Measurements from ENCODE around the gene GPRIN3. TPM values are rescaled to one million over a fixed set of nuclear protein-coding genes. Genes with fewer than 3 reads are reported as not detected.
A peak's percentile ranks its signal among the peaks of the same experiment; 100 is the strongest.

GPRIN3 gene
- total RNA-seq = 10 to 100 TPM; 46.4 TPM
- 38.3 TPM for polyA plus RNA-seq (2013, experiment 1 of 2)
- polyA plus RNA-seq (2013, experiment 2 of 2) = 43.5 TPM
- total RNA-seq = 31.2 to 1,025 (median 198) reads per million in 172 experiments

DNA sequence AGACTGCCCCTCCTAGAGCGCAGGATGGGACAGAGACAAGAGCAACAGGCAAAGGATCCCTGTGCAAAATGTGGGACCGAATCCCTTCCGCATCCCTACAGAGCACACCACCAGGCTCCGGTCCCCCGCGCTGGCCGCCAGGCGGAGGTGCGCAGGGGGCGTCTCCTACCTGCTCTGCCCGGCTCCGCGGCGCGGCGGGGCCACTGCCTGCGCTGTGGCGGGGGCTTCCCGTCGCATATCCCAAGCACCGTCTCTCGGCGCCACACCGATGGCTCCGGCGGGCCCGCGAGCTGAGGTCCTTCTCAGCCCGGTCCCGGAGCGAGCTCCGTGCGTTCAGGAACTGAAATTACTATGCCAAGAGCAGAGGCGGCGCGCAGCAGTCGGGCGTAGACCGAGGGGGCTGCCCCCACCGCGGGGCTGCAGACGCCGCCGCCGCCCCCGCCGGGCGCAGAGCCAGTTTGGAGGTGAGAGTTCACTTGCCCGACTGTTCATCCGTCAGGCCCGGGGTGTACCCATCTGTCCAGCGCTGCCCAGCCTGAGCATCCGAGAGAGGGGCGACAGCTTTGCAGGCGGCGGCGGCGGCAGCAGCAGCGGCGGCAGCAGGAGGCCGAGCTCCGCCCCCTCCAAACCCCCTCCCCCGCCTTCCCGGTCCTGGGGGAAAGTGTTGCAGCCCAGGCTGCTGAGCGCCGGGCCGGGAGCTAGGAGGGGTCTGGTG, at the start of gene GPRIN3:
GPRIN3 (minus strand) TSS at position 355 of the 715 bp plus-strand sequence. CDS start 57,690 bp downstream, outside the sequence.
- ATAC-seq (ENCODE audit: poor library complexity) (peak; percentile 66), DNase-seq (peak; percentile 45 to 88 (median 63))
- Histone ChIP-seq H3K4me3 (ENCODE audit: low read length) (peak within 1 kb of the TSS; percentile 93), H3K27ac (ENCODE audit: low read depth in 1 of 2, low read length in 2 of 2) (peak within 1 kb of the TSS; percentile 73 to 88), H3K36me3 (ENCODE audit: insufficient read depth, low read length) (no peaks in the 10 kb centered on the region), H3K27me3 (ENCODE audit: control insufficient read depth in 1 of 2, insufficient read depth in 2 of 2, low read length in 2 of 2) (no peaks in the 10 kb centered on the region), H3K4me1 (ENCODE audit: insufficient read depth, low read length) (peaks cover 26% of the 10 kb centered on the region), H3K9me3 (ENCODE audit: control insufficient read depth in 1 of 2, insufficient read depth in 1 of 2, low read length in 2 of 2) (no peaks in the 10 kb centered on the region)
- peaks cover 21% of the 10 kb centered on the region for H3K36me3 Mint-ChIP-seq (ENCODE audit: low read depth)
- peak within 1 kb of the TSS; percentile 95 for H3K4me3 Mint-ChIP-seq
- peak within 1 kb of the TSS; percentile 92 for H3K27ac Mint-ChIP-seq
- no peaks in the 10 kb centered on the region for H3K9me3 Mint-ChIP-seq
- no peaks in the 10 kb centered on the region for H3K27me3 Mint-ChIP-seq
- peaks cover 67% of the 10 kb centered on the region for H3K4me1 Mint-ChIP-seq (ENCODE audit: low read depth)
- ChIA-PET CTCF (interaction anchor here (0.7 to 2.0 kb wide), 11 partner anchors 8 to 81 kb away, joined by 3 to 8 read pairs (median 4); no protein-coding TSS in a partner anchor), POLR2A (interaction anchor here (0.6 to 2.9 kb wide), 13 partner anchors 9 to 715 kb away, joined by 3 to 45 read pairs (median 5); no protein-coding TSS in a partner anchor)
- TF ChIP-seq, protein P1, sequence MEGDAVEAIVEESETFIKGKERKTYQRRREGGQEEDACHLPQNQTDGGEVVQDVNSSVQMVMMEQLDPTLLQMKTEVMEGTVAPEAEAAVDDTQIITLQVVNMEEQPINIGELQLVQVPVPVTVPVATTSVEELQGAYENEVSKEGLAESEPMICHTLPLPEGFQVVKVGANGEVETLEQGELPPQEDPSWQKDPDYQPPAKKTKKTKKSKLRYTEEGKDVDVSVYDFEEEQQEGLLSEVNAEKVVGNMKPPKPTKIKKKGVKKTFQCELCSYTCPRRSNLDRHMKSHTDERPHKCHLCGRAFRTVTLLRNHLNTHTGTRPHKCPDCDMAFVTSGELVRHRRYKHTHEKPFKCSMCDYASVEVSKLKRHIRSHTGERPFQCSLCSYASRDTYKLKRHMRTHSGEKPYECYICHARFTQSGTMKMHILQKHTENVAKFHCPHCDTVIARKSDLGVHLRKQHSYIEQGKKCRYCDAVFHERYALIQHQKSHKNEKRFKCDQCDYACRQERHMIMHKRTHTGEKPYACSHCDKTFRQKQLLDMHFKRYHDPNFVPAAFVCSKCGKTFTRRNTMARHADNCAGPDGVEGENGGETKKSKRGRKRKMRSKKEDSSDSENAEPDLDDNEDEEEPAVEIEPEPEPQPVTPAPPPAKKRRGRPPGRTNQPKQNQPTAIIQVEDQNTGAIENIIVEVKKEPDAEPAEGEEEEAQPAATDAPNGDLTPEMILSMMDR (IDR thresholded peaks at IDR 0.05) = no peak
- intact Hi-C loops (cut with DNase I, micrococcal nuclease) = loop anchor here (2.0 to 10.0 kb wide), 4 partner anchors 13 to 193 kb away; partner anchors contain the start of gene TIGD2 (in 1 of the 2)

DNA sequence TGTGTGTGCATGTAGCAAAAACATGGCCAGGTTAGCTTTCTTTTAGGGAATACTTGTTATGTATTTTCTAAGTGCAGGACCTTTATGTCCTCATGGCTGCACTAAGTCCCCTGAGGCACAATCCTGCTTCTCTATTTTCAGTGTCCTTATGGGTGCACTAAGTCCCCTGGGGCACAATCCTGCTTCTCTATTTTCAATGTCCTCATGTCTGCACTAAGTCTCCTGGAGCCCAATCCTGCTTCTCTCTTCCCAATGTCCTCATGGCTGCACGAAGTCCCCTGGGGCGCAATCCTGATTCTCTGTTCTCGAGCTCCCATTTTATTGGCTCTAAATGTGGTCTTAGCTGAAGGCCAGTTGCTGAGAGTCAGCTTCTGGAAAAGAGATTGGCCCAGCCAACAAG, 49.7 kb upstream of the GPRIN3 start:
- Histone ChIP-seq H3K4me3 (ENCODE audit: low read length) (no peak overlapping the region), H3K9me3 (ENCODE audit: control insufficient read depth in 1 of 2, insufficient read depth in 1 of 2, low read length in 2 of 2) (no peaks in the 10 kb centered on the region), H3K27ac (ENCODE audit: low read depth in 1 of 2, low read length in 2 of 2) (no peak overlapping the region), H3K27me3 (ENCODE audit: control insufficient read depth in 1 of 2, insufficient read depth in 2 of 2, low read length in 2 of 2) (no peaks in the 10 kb centered on the region), H3K4me1 (ENCODE audit: insufficient read depth, low read length) (no peaks in the 10 kb centered on the region), H3K36me3 (ENCODE audit: insufficient read depth, low read length) (no peaks in the 10 kb centered on the region)
- Mint-ChIP-seq H3K27ac (no peak overlapping the region), H3K9me3 (no peaks in the 10 kb centered on the region), H3K4me1 (ENCODE audit: low read depth) (no peaks in the 10 kb centered on the region), H3K36me3 (ENCODE audit: low read depth) (no peaks in the 10 kb centered on the region), H3K4me3 (no peak overlapping the region), H3K27me3 (no peaks in the 10 kb centered on the region)
- POLR2A ChIA-PET = no interaction called here
- CTCF ChIA-PET = interaction anchor here (0.8 to 1.4 kb wide), 3 partner anchors 9 to 79 kb away, joined by 3 to 4 read pairs (median 3); no protein-coding TSS in a partner anchor
- ATAC-seq (ENCODE audit: poor library complexity) (no peak), DNase-seq (no peak)
- TF ChIP-seq, protein P1 (IDR thresholded peaks at IDR 0.05) = no peak
- intact Hi-C loops (cut with DNase I, micrococcal nuclease) = no loop called here

DNA sequence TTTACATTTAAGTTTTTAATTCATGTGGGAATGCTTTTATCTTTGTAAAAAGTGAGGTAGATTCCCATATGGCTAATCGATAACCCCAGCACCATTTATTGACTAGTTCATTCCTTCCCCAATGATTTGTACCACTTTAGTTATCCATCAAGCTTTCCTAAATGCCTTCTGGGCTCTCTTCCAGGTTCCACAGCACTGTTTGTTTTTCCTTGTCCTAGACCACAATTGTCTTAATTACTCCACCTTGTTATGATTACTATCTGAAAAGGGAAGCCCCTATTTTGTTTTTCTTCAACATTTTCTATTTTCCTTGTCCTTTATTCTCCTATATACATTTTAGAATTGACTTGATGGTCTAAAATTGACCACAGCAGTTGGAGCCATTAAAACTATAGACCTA, 48.5 kb upstream of the GPRIN3 start:
- H3K36me3 Mint-ChIP-seq (ENCODE audit: low read depth) = no peaks in the 10 kb centered on the region
- Histone ChIP-seq H3K4me1 (ENCODE audit: insufficient read depth, low read length) (no peaks in the 10 kb centered on the region), H3K4me3 (ENCODE audit: low read length) (no peak overlapping the region), H3K27me3 (ENCODE audit: control insufficient read depth in 1 of 2, insufficient read depth in 2 of 2, low read length in 2 of 2) (no peaks in the 10 kb centered on the region), H3K27ac (ENCODE audit: low read depth in 1 of 2, low read length in 2 of 2) (no peak overlapping the region), H3K9me3 (ENCODE audit: control insufficient read depth in 1 of 2, insufficient read depth in 1 of 2, low read length in 2 of 2) (no peaks in the 10 kb centered on the region), H3K36me3 (ENCODE audit: insufficient read depth, low read length) (no peaks in the 10 kb centered on the region)
- H3K27ac Mint-ChIP-seq = no peak overlapping the region
- H3K9me3 Mint-ChIP-seq = no peaks in the 10 kb centered on the region
- no peaks in the 10 kb centered on the region for H3K27me3 Mint-ChIP-seq
- DNase-seq (no peak), ATAC-seq (ENCODE audit: poor library complexity) (no peak)
- TF ChIP-seq, protein P1 (IDR thresholded peaks at IDR 0.05) = no peak
- no peaks in the 10 kb centered on the region for H3K4me1 Mint-ChIP-seq (ENCODE audit: low read depth)
- no peak overlapping the region for H3K4me3 Mint-ChIP-seq
- intact Hi-C loops (cut with DNase I, micrococcal nuclease) = no loop called here
- ChIA-PET CTCF (interaction anchor here (1.0 kb wide), 1 partner anchor 129 kb away, joined by 4 read pairs; no protein-coding TSS in a partner anchor), POLR2A (no interaction called here)

Data from CD4-positive, alpha-beta T cell (primary cell).